ENCODE results near the gene NLRP5.

DNA sequence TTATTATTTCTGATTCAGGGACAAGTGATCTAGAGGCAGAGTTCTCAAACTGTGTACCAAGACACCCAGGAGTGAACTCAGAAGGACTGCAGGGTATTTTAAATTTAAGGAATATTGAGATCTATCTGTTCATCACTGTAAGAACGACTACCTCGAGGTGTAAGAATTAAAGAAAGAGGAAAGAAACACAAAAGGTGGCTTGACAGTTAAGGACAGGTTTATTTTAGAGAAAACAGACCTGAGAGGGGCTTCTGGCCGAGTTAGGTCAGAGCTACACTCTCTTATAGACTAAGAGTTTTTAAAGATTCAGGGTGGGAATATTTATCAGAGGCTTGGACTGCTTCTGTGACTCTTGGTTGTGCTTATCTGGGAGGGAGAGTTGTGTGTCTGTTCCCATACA, 12.6 kb upstream of the NLRP5 start:
- TF ChIP-seq CTCF (IDR thresholded peaks at IDR 0.05; ENCODE audit: insufficient read depth, low read length) (no peak), GABPA (IDR thresholded peaks at IDR 0.05; ENCODE audit: low read depth) (no peak), POLR2AphosphoS5 (IDR thresholded peaks at IDR 0.05; ENCODE audit: low read depth) (no peak), SPI1 (IDR thresholded peaks at IDR 0.05; ENCODE audit: borderline replicate concordance, low read depth) (no peak), REST (IDR thresholded peaks at IDR 0.05; ENCODE audit: insufficient replicate concordance, low read depth) (no peak)
